ENCODE data around the gene MIEN1. TPM values are rescaled to one million over a fixed set of nuclear protein-coding genes. Genes with fewer than 3 reads are reported as not detected.

Gene MIEN1
- total and polyA plus RNA-seq, 2 of the 13 experiments (the other 11 are each of a cell fraction or from before 2014, with no cell fraction given): 40.6 to 56.6 TPM

DNA sequence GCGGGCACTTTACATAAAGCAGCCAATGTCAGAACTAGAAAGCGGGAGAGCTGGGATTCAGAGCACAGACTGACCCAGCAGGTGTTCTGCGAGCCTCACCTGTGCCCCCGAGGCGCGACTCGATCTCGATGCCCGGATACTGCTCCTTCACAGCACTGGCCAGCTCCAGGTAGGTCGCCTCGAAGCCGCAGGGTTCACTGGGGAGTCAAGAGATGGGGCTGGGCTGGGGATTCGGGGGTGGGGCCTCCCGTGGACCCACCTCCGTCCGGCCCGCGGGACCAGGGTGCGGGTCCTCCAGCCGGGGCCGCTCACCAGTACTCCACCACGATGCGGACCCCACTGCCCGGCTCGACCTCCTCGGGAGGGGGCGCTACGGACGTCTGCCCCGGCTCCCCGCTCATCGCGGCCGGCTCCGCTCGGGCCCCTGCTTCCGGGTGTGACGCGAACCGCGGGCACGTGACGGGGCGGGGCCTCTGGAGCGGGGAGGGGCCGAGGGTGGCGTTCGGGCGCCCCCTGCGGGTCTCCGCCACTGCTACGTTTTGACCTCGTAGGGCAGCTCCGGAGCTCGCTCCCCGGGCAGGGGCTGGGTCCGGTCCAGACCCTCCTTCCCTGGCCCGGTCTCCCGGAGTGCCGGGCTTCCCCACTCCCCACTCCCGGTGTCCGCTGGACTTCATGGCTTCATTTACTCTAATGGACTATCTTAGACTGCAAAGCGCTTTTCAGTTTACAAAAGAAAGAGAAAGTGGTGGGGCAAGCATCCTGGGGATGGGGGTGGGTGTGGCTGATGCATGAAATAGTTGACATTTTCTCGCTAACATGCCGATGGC lies at the start of gene MIEN1 (continued):
- TF ChIP-seq CHD2 (IDR thresholded peaks at IDR 0.05; ENCODE audit: low read depth, low read length) (peak; percentile 26; the same call in 1 of the 2 replicates), ZNF350 (CRISPR knock-in tag; IDR thresholded peaks at IDR 0.05; ENCODE audit: borderline replicate concordance, low read depth) (peak; percentile 80), ZNF547 (CRISPR knock-in tag; IDR thresholded peaks at IDR 0.05) (peak; percentile 94), PHF5A (CRISPR knock-in tag; IDR thresholded peaks at IDR 0.05; ENCODE audit: low read depth, unreplicated experiment) (no peak), ZSCAN20 (CRISPR knock-in tag; IDR thresholded peaks at IDR 0.05; ENCODE audit: borderline replicate concordance) (peak; percentile 83; the same call in 1 of the 2 replicates), ZNF3 (CRISPR knock-in tag; IDR thresholded peaks at IDR 0.05) (peak; percentile 64; the same call in 1 of the 2 replicates), NCOA5 (CRISPR knock-in tag; IDR thresholded peaks at IDR 0.05) (no peak), GATA4 (IDR thresholded peaks at IDR 0.05; ENCODE audit: borderline replicate concordance, low read depth) (peak; percentile 52; the same call in 1 of the 2 replicates), PPARG (CRISPR knock-in tag; conservative IDR thresholded peaks at IDR 0.05) (peak; percentile 79; the same call in 1 of the 2 replicates), HDAC1 (CRISPR knock-in tag; IDR thresholded peaks at IDR 0.05) (peak; percentile 98), ZNF598 (CRISPR knock-in tag; IDR thresholded peaks at IDR 0.05; ENCODE audit: borderline replicate concordance) (peak; percentile 85; the same call in 1 of the 2 replicates), ZNF138 (CRISPR knock-in tag; IDR thresholded peaks at IDR 0.05; ENCODE audit: low read depth) (no peak), SRSF9 (IDR thresholded peaks at IDR 0.05; ENCODE audit: borderline replicate concordance, insufficient read depth, low read depth, low read length, poor library complexity, severe bottlenecking) (no peak), CREB1 (IDR thresholded peaks at IDR 0.05) (peak; percentile 93), CREB1 (CRISPR knock-in tag; IDR thresholded peaks at IDR 0.05) (peak; percentile 86)
- TF ChIP-seq, protein P1, sequence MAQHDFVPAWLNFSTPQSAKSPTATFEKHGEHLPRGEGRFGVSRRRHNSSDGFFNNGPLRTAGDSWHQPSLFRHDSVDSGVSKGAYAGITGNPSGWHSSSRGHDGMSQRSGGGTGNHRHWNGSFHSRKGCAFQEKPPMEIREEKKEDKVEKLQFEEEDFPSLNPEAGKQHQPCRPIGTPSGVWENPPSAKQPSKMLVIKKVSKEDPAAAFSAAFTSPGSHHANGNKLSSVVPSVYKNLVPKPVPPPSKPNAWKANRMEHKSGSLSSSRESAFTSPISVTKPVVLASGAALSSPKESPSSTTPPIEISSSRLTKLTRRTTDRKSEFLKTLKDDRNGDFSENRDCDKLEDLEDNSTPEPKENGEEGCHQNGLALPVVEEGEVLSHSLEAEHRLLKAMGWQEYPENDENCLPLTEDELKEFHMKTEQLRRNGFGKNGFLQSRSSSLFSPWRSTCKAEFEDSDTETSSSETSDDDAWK (CRISPR knock-in tag; IDR thresholded peaks at IDR 0.05): no peak
- TF ChIP-seq, protein P2, sequence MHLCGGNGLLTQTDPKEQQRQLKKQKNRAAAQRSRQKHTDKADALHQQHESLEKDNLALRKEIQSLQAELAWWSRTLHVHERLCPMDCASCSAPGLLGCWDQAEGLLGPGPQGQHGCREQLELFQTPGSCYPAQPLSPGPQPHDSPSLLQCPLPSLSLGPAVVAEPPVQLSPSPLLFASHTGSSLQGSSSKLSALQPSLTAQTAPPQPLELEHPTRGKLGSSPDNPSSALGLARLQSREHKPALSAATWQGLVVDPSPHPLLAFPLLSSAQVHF (CRISPR knock-in tag; IDR thresholded peaks at IDR 0.05): peak; percentile 74; the same call in 1 of the 2 replicates
- TF ChIP-seq, protein P3, sequence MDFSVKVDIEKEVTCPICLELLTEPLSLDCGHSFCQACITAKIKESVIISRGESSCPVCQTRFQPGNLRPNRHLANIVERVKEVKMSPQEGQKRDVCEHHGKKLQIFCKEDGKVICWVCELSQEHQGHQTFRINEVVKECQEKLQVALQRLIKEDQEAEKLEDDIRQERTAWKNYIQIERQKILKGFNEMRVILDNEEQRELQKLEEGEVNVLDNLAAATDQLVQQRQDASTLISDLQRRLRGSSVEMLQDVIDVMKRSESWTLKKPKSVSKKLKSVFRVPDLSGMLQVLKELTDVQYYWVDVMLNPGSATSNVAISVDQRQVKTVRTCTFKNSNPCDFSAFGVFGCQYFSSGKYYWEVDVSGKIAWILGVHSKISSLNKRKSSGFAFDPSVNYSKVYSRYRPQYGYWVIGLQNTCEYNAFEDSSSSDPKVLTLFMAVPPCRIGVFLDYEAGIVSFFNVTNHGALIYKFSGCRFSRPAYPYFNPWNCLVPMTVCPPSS (IDR thresholded peaks at IDR 0.05): no peak
- TF ChIP-seq, protein P4, sequence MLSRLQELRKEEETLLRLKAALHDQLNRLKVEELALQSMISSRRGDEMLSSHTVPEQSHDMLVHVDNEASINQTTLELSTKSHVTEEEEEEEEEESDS (CRISPR knock-in tag; IDR thresholded peaks at IDR 0.05; ENCODE audit: borderline replicate concordance): 0 out of 2 replicates have a peak, but pooled peaks have one; percentile 43

Measured in HepG2 (cell line).